GM06990 (cell line): ENCODE results near the gene GPR146.
"Not testable (repeated sequence)": the region's sequence is repeated elsewhere in the genome, so short reads cannot be mapped to it uniquely, and the experiment has no call there.

Experiments used
- DNase-seq: peaks from one replicate; pipeline ENCODE4 v3.0.0-alpha.2; 2011; ENCODE audit not compliant: insufficient read length; ENCODE audit errors: extremely low read depth
- H3K27me3 ChIP-seq: replicated peaks from 2 replicates; pipeline ENCODE4 v1.6.0; 2011; ENCODE audit warnings: low read length; ENCODE audit not compliant: control insufficient read depth, insufficient read depth
- H3K36me3 ChIP-seq: 2 replicates; pipeline ENCODE4 v1.5.1; 2011; ENCODE audit warnings: low read length; ENCODE audit not compliant: control insufficient read depth, insufficient read depth
- H3K4me3 ChIP-seq: replicated peaks from 2 replicates; pipeline ENCODE4 v1.5.1; 2011; ENCODE audit warnings: low read depth, mild to moderate bottlenecking, control low read depth, low read length
- CTCF ChIP-seq: IDR thresholded peaks from 2 replicates; pipeline ENCODE4 v1.5.1; 2011; ENCODE audit warnings: low read length, control low read depth, mild to moderate bottlenecking, inconsistent platforms; ENCODE audit not compliant: insufficient read depth, poor library complexity, severe bottlenecking

GPR146 gene

GRCh38 chr7:1030444-1031070, 13.8 kb upstream of the GPR146 start:
- H3K4me3 ChIP-seq: no peak overlapping the region
- H3K27me3 ChIP-seq: no peaks in the 10 kb centered on the region
- DNase-seq: no peak
- no peak for TF ChIP-seq CTCF
- peaks cover 6% of the 10 kb centered on the region for H3K36me3 ChIP-seq

GRCh38 chr7:1031716-1032455, 12.5 kb upstream of the GPR146 start:
- H3K4me3 ChIP-seq: no peak overlapping the region
- DNase-seq: no peak
- no peaks in the 10 kb centered on the region for H3K27me3 ChIP-seq
- no peak for TF ChIP-seq CTCF
- H3K36me3 ChIP-seq: no peaks in the 10 kb centered on the region; the same call in 1 of the 2 replicates

- no peak for DNase-seq
- TF ChIP-seq CTCF: no peak
- H3K4me3 ChIP-seq: no peak overlapping the region
- H3K36me3 ChIP-seq: no peaks in the 10 kb centered on the region; the same call in 1 of the 2 replicates
- no peaks in the 10 kb centered on the region for H3K27me3 ChIP-seq
Observed at GRCh38 chr7:1032536-1033181, 11.7 kb upstream of the GPR146 start.

GRCh38 chr7:1033546-1034145, 10.7 kb upstream of the GPR146 start:
- DNase-seq: no peak
- Histone ChIP-seq H3K27me3 (no peaks in the 10 kb centered on the region), H3K4me3 (no peak overlapping the region), H3K36me3 (no peaks in the 10 kb centered on the region; the same call in 1 of the 2 replicates)
- TF ChIP-seq CTCF: no peak

GRCh38 chr7:1034769-1035168, 9.6 kb upstream of the GPR146 start:
- not testable (repeated sequence) for H3K27me3 ChIP-seq, H3K36me3 ChIP-seq, DNase-seq, H3K4me3 ChIP-seq

- H3K36me3 ChIP-seq, DNase-seq, H3K27me3 ChIP-seq, H3K4me3 ChIP-seq: not testable (repeated sequence)
Observed at GRCh38 chr7:1036164-1036928, 8.0 kb upstream of the GPR146 start.

GRCh38 chr7:1040233-1040632, 4.1 kb upstream of the GPR146 start:
- H3K4me3 ChIP-seq, H3K36me3 ChIP-seq, H3K27me3 ChIP-seq, DNase-seq: not testable (repeated sequence)
